NCI-H2029 (cell line): ENCODE measurements around the gene FOXL2.
"Not testable (repeated sequence)": the region's sequence is repeated elsewhere in the genome, so short reads cannot be mapped to it uniquely, and the experiment has no call there.

Source experiments
- DNase-seq: peaks from one replicate; lab custom pipeline; 2025; lab: John Stamatoyannopoulos, UW

The FOXL2 gene

DNA sequence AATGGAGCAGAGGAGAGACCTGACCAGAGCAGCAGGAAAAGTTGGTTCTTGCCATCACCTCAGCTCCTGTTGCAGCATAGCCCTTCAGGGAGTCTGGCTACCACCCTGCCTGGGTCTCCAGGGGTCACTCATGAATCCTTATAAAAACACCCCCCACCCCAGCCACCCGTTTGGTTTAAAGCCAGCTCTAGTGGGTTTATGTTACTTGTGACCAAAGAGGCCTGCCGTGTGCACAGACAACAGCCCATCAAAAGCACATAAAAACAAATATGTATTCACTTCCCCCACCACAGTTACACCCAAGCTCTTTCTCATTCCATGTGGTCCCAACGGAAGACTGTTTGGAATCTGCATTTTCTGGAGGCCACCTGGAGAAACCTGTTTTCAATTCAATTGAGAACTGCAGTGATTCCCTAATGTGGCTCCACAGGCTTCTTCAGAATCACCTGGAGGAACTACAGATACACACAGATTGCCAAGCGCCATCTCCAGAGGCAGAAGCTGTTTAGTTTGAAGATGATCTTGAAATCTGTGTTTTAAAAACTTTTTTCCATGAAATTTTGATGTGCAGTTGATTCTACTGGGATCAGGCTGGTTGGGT is 13.8 kb downstream of the FOXL2 start:
- DNase-seq: no peak

DNA sequence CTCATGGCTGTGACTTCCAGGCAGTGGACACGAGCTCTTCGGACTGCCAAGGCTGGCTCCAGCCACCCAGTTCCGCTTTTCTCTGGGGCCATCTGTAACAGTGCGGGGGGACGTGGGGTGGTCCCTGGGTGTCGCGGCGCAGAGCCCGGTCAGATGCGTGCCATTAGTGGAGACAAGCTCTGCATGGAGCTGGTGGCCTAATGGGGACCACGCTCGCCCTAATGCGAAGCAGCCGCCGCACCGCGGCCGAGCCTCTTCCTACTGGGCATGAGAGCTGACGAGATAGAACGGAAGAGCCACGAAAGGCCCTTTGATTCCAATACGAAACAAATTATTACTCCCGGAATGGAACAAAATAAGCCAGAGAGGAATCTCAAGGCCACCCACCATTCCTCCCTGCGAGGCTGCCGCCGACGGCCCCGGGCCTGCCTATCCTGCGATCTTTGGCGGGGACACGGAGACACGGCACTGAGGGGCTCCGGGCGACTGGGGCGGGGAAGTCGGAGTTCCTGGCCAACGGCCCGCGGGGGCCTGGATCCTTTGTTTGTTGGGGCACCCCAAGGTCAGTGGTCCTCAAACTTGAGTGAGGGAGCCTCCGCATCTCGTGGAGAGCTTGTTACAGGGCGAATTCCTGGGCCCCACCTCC is 18.1 kb downstream of the FOXL2 start:
- DNase-seq: no peak

DNA sequence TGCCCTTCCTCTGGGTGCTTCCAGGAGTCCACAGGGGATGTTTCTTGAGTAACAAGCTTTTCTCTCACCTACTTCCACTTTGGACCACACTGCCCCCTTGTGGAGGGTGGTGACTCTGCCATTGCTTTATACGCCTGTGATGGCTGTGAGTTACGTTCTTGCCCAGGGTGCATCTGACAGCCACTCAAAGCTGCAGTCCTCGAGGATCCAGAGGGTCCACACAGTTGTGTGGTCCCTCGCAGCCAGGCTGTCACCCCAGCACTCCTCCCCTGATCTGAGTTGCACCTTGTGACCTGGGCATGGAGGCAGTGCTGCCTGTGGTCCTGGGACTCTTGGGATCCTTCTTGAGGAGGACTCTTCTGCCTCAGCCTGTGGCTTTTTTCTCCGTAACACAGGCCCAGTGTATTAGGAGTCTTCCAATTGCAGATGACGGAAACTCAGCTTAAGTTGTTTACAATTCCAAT is 23.4 kb downstream of the FOXL2 start:
- DNase-seq: peak; percentile 49

DNA sequence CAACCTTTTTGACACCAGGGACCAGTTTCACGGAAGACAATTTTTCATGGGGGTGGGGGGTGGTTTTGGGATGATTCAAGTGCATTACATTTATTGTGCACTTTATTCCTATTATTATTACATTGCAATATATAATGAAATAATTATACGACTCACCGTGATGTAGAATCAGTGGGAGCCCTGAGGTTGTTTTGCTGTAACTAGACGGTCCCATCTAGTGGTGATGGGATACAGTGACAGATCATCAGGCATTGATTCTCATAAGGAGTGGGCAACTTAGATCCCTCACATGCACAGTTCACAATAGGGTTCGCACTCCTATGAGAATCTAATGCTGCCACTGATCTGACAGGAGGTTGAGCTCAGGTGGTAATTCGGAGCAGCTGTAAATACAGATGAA is 24.5 kb downstream of the FOXL2 start:
- DNase-seq: not testable (repeated sequence)

DNA sequence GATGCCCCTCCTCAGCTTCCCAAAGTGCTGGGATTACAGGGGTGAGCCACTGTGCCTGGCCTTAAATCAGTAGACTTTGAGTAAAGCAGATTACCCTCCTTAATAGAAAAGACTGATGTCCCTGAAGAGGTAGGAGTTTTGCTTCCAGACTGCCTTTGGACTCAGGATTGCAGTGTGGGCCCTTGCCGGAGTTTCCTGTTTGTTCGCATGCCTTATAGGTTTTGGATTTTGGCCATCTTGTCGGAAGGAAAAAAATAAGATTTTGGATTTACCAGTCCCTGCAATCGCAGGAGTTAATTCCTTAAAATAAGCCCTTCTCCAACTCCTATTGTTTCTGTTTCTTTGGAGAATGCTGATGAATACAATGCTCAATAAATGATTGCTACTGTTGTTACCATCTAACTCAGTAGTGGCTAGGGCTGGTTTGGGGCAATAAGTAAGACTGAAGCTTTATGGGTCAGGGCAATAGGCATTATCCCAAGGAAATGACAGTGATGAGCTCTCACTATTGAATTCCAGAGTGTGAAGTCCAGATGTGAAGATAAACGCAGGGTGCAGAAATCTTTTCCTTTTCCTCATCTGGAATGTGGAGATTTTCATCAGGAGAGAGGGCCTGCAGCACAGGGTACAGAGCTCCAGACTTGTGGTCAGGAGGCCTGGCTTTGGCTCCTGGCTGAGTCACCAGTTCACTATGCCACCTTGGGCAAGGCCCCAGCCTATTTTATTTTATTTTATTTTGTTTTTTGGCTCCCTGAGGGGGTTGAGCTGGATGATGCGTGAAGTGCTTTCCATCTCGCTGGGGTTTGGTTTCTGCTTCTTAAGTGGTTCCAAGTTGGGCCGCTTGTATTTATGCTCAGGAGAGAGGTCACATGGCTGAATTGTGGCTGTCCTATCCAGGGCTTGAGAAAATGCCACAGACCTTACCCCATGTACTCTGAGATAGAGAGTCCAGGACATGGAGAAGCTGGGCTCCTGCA is 25.3 kb downstream of the FOXL2 start:
- DNase-seq: no peak

DNA sequence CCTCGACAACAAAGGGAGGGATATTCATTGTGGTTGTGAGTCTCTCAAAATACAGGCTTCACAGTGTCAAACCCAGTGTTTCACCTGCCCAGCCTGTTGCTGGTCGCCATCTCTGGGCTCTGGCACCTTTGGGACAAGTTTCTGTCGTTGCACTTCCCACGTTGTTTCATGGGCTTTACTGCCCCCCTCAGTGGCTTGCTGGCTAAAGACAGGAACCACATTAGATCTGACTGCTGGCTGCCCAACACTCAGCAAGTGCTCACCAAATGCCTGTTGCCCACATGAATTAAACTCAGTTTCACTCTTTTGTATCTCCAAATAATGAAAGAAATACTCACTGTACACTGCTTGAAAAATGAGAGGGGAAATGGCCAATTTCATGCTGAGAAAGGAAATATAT is 27.6 kb downstream of the FOXL2 start:
- DNase-seq: no peak

DNA sequence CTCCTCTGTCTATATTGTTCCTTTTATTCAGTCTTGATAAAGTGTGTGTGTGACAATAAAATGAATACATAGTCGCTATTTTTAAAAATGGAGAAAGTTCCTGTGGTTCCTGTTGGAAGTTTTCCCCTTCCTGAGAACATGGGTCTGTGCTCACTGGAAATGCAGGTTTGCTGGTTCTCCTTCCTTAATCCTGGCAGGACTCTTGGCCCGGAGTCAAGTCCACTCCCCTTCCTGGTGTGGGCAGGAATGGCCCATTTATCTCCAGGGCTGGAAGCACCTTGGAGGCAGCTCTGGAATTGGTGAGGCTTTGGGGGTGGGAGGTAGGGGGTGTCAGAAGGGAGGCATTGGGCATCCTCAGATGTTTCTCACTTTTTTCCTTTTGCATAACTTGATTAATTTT is 30.1 kb downstream of the FOXL2 start:
- peak; percentile 59 for DNase-seq

DNA sequence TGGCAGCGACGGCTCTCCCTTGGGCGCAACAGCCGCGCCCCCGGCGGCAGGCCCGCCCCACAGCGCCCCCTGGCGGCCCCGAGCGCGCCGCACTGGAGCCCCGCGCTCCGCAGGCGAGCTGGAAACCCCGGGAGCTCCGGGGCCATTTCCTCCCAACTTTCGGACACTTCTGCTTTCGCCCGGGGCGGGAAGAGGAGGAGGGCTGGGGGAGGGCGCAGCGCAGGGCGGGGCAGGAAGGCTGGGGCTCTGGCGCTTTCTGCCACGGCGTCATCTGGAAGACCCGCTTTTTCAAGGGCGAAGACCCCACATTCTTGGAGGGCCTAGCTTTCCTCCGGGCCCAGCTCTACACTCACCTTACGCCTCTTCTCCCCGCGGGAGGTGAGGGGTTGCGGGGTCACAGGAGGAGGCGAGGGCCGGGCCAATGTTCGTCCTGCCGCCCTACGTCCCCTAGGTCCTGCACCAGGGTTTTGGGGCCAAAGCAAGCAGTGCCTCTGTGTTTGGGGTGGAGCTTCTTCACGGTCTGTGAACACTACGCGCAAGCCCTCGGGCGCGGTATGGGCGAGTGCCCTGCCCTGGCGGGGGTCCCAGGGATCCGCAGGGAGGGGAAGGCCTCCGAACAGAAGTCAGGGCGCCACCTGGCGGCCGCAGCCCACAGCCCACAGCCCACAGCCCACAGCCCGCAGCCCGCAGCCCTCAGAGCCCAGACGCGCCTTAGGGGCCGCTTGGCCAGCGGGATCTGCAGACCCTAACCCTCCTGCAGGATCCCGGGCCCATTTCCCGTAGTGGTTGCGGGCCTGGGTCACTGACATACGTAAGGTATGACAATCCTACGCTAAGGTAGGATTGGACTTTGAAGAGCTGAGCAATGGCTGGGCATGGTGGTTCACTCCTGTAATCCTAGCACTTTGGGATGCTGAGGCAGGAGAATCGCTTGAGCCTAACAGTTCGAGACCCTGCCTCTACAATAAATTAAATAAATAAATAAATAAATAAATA is 31.1 kb downstream of the FOXL2 start:
- peak; percentile 76 for DNase-seq

DNA sequence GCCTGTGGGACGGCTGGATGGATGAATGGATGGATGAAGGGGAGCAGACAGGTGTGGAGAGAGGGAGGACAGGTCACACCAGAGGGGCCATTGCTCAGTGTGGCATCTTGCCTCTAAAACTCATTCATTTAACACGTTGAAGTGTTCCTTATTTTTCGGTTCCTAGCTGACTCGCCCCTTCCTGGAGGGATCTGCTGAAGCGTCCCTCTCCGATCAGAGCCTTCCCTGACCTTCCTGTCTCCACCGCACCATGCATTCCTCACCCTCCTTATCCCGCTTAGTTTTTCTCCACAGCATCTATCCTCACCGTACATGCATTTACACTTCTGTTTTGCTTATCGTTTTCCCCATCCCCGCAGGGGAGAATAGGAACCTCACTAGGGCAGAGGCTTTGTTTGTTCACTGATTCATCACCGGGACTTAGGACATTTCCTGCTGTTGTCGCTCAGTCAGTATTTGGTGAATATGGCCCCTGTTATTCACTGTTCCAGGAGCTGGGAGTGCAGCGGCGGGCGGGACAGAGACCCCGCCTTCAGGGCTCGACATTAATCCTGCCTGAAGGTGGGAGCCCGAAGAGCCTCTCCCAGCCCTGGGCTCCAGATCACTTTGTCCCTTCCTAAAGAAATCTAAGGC is 32.0 kb downstream of the FOXL2 start:
- DNase-seq: no peak

DNA sequence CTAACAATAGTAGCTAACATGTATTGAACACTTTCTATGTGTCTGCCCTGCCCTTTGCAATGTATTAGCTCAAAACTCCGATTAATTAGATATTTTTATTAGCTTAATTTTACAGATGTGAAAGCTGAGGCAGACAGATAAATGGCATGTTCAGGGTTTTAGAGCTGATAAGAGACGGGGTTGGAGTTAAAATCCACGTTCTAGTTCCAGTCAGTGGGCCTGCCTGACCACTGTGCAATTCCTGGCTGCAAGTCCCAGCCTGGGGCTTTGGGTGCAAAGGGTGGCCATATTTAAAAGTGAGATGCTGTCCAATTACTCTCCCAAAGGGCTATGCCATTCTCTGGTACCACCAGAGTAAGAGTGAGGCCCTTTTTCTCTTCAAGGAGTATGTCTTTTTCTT is 33.2 kb downstream of the FOXL2 start:
- no peak for DNase-seq

DNA sequence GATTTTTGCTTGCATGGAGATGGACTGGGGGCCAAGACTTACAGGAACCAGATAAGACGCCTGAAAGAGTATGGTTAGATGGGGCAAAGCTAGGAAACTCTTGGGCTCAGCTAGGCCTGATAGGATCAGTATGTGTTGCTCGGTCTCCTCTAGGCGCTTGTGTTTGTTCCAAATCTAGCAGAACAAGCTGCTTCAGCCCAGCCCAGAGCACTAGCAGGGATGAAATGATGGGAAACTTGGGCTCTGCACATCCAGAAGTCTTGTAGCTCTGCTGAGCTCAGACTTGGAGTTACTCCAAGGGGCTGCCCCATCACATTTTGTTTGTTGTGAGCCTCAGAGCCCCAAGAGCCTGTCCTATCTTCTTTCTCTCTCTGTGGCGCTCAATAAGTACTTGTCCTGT is 34.7 kb downstream of the FOXL2 start:
- no peak for DNase-seq

DNA sequence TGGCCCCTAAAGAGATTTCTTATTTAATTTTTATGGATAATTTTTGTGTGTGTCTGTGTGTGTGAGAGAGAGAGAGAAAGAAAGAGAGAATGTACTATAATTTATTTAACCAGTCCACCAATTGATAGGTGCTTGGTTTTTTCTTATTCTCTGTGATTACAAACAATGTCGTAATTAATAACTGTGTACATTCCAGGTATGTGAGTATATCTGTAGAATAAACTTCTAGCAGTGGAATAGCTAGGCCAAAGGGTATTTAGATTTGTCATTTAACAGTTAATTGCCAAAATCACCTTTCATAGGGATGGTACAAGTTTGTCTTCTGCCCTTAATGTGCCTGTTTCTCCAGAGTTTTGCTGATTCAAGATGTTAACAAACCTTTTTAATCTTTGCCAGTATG is 35.3 kb downstream of the FOXL2 start:
- DNase-seq: no peak

DNA sequence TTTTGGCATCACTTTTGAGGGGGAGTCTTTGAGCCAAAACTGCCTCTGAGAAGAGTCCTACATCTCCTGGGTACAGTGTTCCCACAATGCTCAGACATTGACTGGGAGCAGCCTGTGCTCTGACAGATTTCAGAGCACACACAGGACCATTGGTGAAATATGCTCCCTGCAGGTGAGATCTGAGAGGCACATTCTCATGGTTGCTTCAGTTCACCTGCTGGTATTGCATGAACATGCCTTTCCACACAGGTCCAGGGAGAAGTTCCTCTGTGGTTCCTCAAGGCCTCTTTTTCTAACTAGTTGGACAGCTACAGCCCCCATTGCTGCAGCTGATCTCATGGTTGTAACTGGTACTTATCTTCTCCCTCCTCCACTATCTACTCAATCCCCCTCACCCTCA is 37.0 kb downstream of the FOXL2 start:
- DNase-seq: no peak

DNA sequence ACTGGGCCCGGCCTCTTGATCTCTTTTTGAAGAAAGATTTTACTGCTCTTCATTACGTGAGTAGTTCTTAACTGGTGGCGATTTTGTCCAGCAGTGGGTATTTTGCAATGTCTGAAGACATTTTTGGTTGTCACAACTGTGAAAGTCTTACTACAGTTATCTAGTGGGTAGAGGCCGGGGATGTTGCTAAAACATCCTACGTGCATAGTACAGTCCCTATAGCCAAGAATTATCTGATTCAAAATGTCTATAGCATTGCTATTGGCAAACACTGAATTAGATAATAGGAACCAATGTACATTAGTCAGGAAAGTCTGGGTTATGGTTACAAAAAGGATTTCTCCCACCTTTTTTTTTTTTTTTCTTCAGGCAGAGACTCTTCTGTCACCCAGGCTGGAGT is 38.1 kb downstream of the FOXL2 start:
- DNase-seq: no peak

DNA sequence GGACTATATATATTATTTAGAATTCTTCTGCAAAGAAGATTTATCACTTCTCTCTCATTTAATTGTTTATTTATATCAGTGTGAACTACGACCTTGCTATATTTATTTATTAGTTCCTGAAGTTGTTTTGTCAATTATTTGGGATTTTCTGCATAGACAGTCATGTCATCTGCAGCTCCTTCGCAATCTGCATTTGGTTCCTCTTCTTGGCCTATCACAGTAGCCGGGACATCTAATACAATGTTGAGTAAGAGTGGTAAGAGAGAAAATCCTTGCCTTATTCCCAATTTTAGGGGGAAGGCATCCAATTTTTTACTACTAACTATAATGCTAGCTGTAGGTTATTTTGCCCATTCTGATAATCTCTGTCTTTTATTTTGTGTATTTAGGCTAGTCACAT is 39.4 kb downstream of the FOXL2 start:
- no peak for DNase-seq

DNA sequence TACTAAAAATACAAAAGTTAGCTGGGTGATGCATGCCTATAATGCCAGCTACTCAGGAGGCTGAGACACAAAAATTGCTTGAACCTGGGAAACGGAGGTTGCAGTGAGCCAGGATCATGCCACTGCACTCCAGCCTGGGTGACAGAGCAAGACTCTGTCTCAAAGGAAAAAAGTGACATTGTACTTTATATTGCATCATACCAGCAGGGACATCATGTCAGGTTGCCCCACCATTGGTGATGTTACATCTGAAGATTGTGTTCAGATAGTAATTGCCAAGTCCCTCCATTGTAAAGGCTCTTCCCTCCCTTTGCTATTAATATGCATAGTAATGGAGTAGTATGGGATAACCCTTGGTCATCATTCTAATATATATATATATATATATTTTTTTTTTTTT is 44.8 kb downstream of the FOXL2 start:
- DNase-seq: no peak

DNA sequence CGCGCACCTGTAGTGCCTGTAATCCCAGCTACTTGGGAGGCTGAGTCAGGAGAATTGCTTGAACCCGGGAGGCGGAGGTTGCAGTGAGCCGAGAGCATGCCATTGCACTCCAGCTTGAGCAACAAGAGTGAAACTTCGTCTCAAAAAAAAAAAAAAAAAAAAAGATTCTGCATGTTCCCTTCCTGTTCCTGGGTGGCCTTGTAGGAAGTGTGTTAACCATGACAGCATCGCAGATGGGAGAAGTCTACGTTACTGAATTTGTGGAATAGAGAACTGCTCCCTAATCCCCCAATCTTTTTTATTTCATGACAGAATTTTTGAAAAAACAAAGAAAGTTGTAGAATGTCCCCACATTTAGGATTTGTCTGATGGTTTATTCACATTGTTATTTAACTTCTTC is 45.4 kb downstream of the FOXL2 start:
- DNase-seq: no peak

DNA sequence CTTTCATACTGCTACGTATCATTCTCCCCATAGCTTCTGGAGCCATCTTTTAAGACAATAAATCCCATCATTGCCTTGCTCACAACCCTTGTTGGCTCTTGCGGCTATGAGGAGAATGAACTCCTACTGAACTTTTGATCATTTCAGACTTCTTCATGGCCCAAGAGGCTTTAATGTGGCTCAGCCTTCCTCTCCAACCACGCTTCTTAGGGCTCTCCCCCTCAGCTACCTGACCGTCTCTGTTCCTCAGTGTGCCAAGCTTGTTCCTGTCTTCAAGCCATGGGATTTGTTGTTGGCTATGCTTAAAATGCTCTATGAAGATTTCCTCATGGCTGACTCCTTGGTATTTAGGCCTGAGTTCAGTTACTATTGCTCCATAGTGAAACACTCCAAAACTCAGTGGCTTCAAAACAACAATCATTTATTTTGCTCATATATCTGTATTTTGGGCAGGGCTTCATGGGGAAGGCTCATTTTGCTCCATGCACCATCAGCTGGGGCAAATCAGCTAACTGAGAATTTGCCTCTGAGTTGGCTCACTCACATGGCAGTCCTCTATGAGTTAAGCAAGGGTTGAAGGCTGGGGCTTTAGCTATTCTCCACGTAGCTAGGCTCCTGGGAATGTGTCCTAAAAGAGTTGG is 47.5 kb downstream of the FOXL2 start:
- no peak for DNase-seq

DNA sequence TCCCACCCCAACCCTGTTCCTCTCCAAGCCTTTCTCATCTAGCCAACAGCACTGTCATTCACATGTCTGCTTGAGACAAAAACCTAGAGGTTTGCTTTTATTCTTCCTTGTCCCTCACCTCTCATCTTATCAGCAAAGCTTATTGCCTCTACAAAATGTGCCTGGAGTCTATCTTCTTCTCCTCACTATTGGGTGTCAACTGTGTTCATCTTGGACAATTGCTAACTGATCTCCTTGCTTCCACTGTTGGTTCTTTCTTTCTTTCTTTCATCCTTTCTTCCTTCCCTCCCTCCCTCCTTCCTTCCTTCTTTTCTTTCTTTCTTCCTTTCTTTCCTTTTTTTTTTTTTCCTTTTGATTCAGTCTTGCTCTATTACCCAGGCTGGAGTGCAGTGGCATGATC is 48.2 kb downstream of the FOXL2 start:
- DNase-seq: no peak

DNA sequence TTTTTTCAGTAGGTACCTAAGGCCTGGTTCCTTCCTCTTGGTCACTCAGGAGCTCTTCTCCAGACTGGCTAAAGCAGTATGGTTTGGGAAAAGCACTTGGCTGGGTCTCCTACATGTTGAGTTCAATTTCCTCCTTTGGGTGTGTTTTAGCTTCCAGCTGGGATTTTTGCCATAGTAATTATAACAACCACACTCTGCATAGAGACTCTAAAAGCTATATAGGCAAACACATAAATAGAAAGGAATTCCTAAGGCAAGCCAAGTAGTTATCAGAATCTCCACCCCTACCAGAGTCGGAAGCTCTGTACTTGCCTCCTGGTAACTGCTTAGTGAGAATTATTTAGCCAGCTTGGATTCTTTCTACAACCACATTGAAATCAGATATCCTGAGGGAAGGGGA is 48.6 kb downstream of the FOXL2 start:
- no peak for DNase-seq
